WTC11 (cell line): ENCODE data around the gene USP38. TPM values are rescaled to one million over a fixed set of nuclear protein-coding genes. Genes with fewer than 3 reads are reported as not detected.

ENCODE experiments used
- ATAC-seq: fragments of 200-7000 bp; cut with Tn5 transposase; 2 replicates; pipeline ENCODE4 v1.10.0; 2021; ENCODE audit warnings: mild to moderate bottlenecking, moderate library complexity
- CTCF ChIA-PET: fragments of 300-600 bp; sonication (Branson Sonifier 250); formaldehyde crosslinking; loops from one replicate; lab custom pipeline; 2021; ENCODE audit warnings: antibody characterized with exemption; lab: Charles Lee
- POLR2A ChIA-PET: fragments of 350-600 bp; sonication (Branson Sonifier 250); formaldehyde crosslinking; loops from one replicate; lab custom pipeline; 2021; ENCODE audit warnings: antibody characterized with exemption; lab: Charles Lee
- DNase-seq: peaks from one replicate; pipeline ENCODE4 v3.0.0; 2021; ENCODE audit warnings: low spot score
- H3K27ac Mint-ChIP-seq: 2 replicates; pipeline ENCODE4 v1.8.0; 2021; ENCODE audit warnings: mixed read lengths
- H3K27me3 Mint-ChIP-seq: 2 replicates; pipeline ENCODE4 v1.8.0; 2021; ENCODE audit warnings: low read depth, mild to moderate bottlenecking, moderate library complexity, mixed read lengths
- H3K36me3 Mint-ChIP-seq: 2 replicates; pipeline ENCODE4 v1.8.0; 2021; ENCODE audit warnings: mixed read lengths
- H3K4me1 Mint-ChIP-seq: 2 replicates; pipeline ENCODE4 v1.8.0; 2022; ENCODE audit warnings: mixed read lengths
- H3K4me3 Mint-ChIP-seq: 2 replicates; pipeline ENCODE4 v1.8.0; 2021; ENCODE audit warnings: mild to moderate bottlenecking, moderate library complexity, mixed read lengths
- H3K9me3 Mint-ChIP-seq: 2 replicates; pipeline ENCODE4 v1.8.0; 2021; ENCODE audit warnings: mixed read lengths
- AR ChIP-seq: fragments of 250-450 bp; sonication (Bioruptor Pico); IDR thresholded peaks from 2 replicates; pipeline ENCODE4 v1.9.0; 2021; ENCODE audit warnings: mild to moderate bottlenecking
- ARID4B ChIP-seq: sonication (generic); formaldehyde crosslinking; IDR thresholded peaks from 2 replicates; pipeline ENCODE4 v1.8.0; 2023; ENCODE audit warnings: missing genetic modification reagents, mild to moderate bottlenecking, borderline replicate concordance
- ATF3 ChIP-seq: sonication (generic); formaldehyde crosslinking; conservative IDR thresholded peaks from 2 replicates; pipeline ENCODE4 v1.8.1; 2022; ENCODE audit warnings: mild to moderate bottlenecking, missing genetic modification reagents
- E2F4 ChIP-seq: sonication (generic); formaldehyde crosslinking; IDR thresholded peaks from 2 replicates; pipeline ENCODE4 v1.8.1; 2022; ENCODE audit warnings: low read depth, mild to moderate bottlenecking, moderate library complexity, missing genetic modification reagents, borderline replicate concordance
- E2F5 ChIP-seq: sonication (generic); formaldehyde crosslinking; IDR thresholded peaks from 2 replicates; pipeline ENCODE4 v1.8.1; 2022; ENCODE audit warnings: mild to moderate bottlenecking, moderate library complexity, missing genetic modification reagents
- ELF4 ChIP-seq: sonication (generic); formaldehyde crosslinking; IDR thresholded peaks from 2 replicates; pipeline ENCODE4 v1.8.1; 2022; ENCODE audit warnings: low read depth, mild to moderate bottlenecking, moderate library complexity, missing genetic modification reagents
- FOXJ3 ChIP-seq: sonication (generic); formaldehyde crosslinking; IDR thresholded peaks from 2 replicates; pipeline ENCODE4 v1.9.0; 2021; ENCODE audit warnings: missing genetic modification reagents, mild to moderate bottlenecking, borderline replicate concordance
- FOXK1 ChIP-seq: sonication (generic); formaldehyde crosslinking; IDR thresholded peaks from 2 replicates; pipeline ENCODE4 v1.8.0; 2022; ENCODE audit warnings: mild to moderate bottlenecking, moderate library complexity, missing genetic modification reagents
- JAZF1 ChIP-seq: fragments of 250-450 bp; sonication (Bioruptor Pico); IDR thresholded peaks from 2 replicates; pipeline ENCODE4 v1.9.0; 2021; ENCODE audit warnings: moderate library complexity, mild to moderate bottlenecking, inconsistent platforms
- NR1H2 ChIP-seq: sonication (generic); formaldehyde crosslinking; IDR thresholded peaks from 2 replicates; pipeline ENCODE4 v1.9.0; 2021; ENCODE audit warnings: mild to moderate bottlenecking, moderate library complexity, missing genetic modification reagents
- NR2C2 ChIP-seq: sonication (generic); formaldehyde crosslinking; IDR thresholded peaks from 2 replicates; pipeline ENCODE4 v1.8.0; 2022; ENCODE audit warnings: mild to moderate bottlenecking, missing genetic modification reagents
- PRRX2 ChIP-seq: fragments of 250-450 bp; sonication (Bioruptor Pico); IDR thresholded peaks from 2 replicates; pipeline ENCODE4 v1.8.0; 2021; ENCODE audit warnings: mild to moderate bottlenecking
- RELA ChIP-seq: sonication (generic); formaldehyde crosslinking; IDR thresholded peaks from 2 replicates; pipeline ENCODE4 v1.8.1; 2022; ENCODE audit warnings: missing genetic modification reagents, mild to moderate bottlenecking, borderline replicate concordance
- TCF7 ChIP-seq: sonication (generic); formaldehyde crosslinking; IDR thresholded peaks from 2 replicates; pipeline ENCODE4 v1.8.0; 2022; ENCODE audit warnings: mild to moderate bottlenecking, low read depth, missing genetic modification reagents, moderate library complexity
- USF2 ChIP-seq: sonication (generic); formaldehyde crosslinking; IDR thresholded peaks from 2 replicates; pipeline ENCODE4 v1.8.1; 2023; ENCODE audit warnings: mild to moderate bottlenecking, missing genetic modification reagents, moderate library complexity
- ZMAT4 ChIP-seq: fragments of 250-450 bp; sonication (Bioruptor Pico); IDR thresholded peaks from 2 replicates; pipeline ENCODE4 v1.9.0; 2021; ENCODE audit warnings: mild to moderate bottlenecking
- ZNF416 ChIP-seq: fragments of 250-450 bp; sonication (Bioruptor Pico); IDR thresholded peaks from 2 replicates; pipeline ENCODE4 v1.9.0; 2021; ENCODE audit warnings: mild to moderate bottlenecking, inconsistent platforms
- total RNA-seq: library from RNA; stranded (reverse); gene quantifications from 3 replicates; pipeline ENCODE4 v1.2.3, GENCODE V29; 2021

USP38 gene
- total RNA-seq, 1 experiment from 2014 or later: 10.3 TPM

GRCh38 chr4:143248827-143249226, 64.1 kb downstream of the USP38 start:
- TF ChIP-seq TCF7 (CRISPR knock-in tag) (no peak), NR2C2 (no peak), ZNF416 (CRISPR knock-in tag) (no peak), FOXK1 (CRISPR knock-in tag) (no peak), USF2 (CRISPR knock-in tag) (no peak), E2F4 (CRISPR knock-in tag) (no peak), FOXJ3 (CRISPR knock-in tag) (no peak), PRRX2 (no peak), ELF4 (CRISPR knock-in tag) (no peak), ARID4B (CRISPR knock-in tag) (no peak), NR1H2 (CRISPR knock-in tag) (no peak), E2F5 (CRISPR knock-in tag) (no peak), ATF3 (CRISPR knock-in tag) (no peak), ZMAT4 (no peak), RELA (no peak), JAZF1 (CRISPR knock-in tag) (no peak), AR (no peak)
- ChIA-PET CTCF (no interaction called here), POLR2A (no interaction called here)
- Mint-ChIP-seq H3K9me3 (no peaks in the 10 kb centered on the region; the same call in 1 of the 2 replicates), H3K27me3 (no peaks in the 10 kb centered on the region), H3K36me3 (no peaks in the 10 kb centered on the region), H3K27ac (no peak overlapping the region), H3K4me1 (peaks cover 23% of the 10 kb centered on the region), H3K4me3 (no peak overlapping the region)
- no peak for DNase-seq
- no peak for ATAC-seq
